Mucosa of gallbladder (tissue), 1 donor: ENCODE measurements around the gene TEX9. TPM values are rescaled to one million over a fixed set of nuclear protein-coding genes. Genes with fewer than 3 reads are reported as not detected.
A peak's percentile ranks its signal among the peaks of the same experiment; 100 is the strongest.

Experiments used
- DNase-seq: peaks from one replicate; pipeline ENCODE4 v3.0.0-alpha.2; 2020; ENCODE audit warnings: low spot score
- total RNA-seq: library from RNA; stranded (reverse); gene quantifications from one replicate; pipeline ENCODE4 v1.2.1, GENCODE V29; 2021
- donor health status: DM: no; HTN: no; CAD: no.

The TEX9 gene
- total RNA-seq, 1 donor from 2014 or later, result 12.8 TPM

- no peak for DNase-seq
Measured at GRCh38 chr15:56454836-56455235, 89.6 kb downstream of the TEX9 start.

- DNase-seq, result no peak
Measured at GRCh38 chr15:56456229-56456628, 91.0 kb downstream of the TEX9 start.

- DNase-seq, result no peak
Measured at GRCh38 chr15:56459096-56459495, 93.9 kb downstream of the TEX9 start.

- no peak for DNase-seq
Measured at GRCh38 chr15:56460071-56460470, 94.8 kb downstream of the TEX9 start.

GRCh38 chr15:56460947-56461346, 95.7 kb downstream of the TEX9 start:
- no peak for DNase-seq

- peak; percentile 95 for DNase-seq
Measured at GRCh38 chr15:56464893-56465520, 99.8 kb downstream of the TEX9 start, which contains the start of gene MNS1. Gene MNS1, minus strand, starts transcription at chr15:56465137. Its CDS starts 165 bp downstream, at chr15:56464972.

- DNase-seq, result no peak
Measured at GRCh38 chr15:56467616-56468015, 102.4 kb downstream of the TEX9 start.

- no peak for DNase-seq
Measured at GRCh38 chr15:56468401-56468800, 103.2 kb downstream of the TEX9 start.

GRCh38 chr15:56469483-56469882, 104.3 kb downstream of the TEX9 start:
- DNase-seq, result peak; percentile 28

GRCh38 chr15:56471440-56472069, 106.3 kb downstream of the TEX9 start:
- no peak for DNase-seq

- no peak for DNase-seq
Measured at GRCh38 chr15:56472278-56472677, 107.1 kb downstream of the TEX9 start.

GRCh38 chr15:56473017-56473416, 107.8 kb downstream of the TEX9 start:
- DNase-seq, result no peak

GRCh38 chr15:56475351-56475750, 110.1 kb downstream of the TEX9 start:
- DNase-seq, result no peak

Other genes with a start within 250 kb of the TEX9 start
- 15.9 TPM for gene RFX7, start 121.5 kb upstream of the TEX9 start, total RNA-seq
- gene MNS1, start 99.7 kb downstream of the TEX9 start, total RNA-seq, result 2.2 TPM